ENCODE measurements around the gene SEMA7A.

GRCh38 chr15:74408815-74409214 is 24.9 kb downstream of the SEMA7A start:
- TF ChIP-seq CTCF (IDR thresholded peaks at IDR 0.05): no peak
- TF ChIP-seq POLR2A (IDR thresholded peaks at IDR 0.05): no peak
